Measurements from ENCODE around the gene FSD1. TPM values are rescaled to one million over a fixed set of nuclear protein-coding genes. Genes with fewer than 3 reads are reported as not detected.
"Not testable (repeated sequence)": the region's sequence is repeated elsewhere in the genome, so short reads cannot be mapped to it uniquely, and the experiment has no call there.

FSD1 gene
- 11.7 and 14.7 TPM in 2 replicates for total RNA-seq (2014; rRNA removed; shearing (Covaris generic))

DNA sequence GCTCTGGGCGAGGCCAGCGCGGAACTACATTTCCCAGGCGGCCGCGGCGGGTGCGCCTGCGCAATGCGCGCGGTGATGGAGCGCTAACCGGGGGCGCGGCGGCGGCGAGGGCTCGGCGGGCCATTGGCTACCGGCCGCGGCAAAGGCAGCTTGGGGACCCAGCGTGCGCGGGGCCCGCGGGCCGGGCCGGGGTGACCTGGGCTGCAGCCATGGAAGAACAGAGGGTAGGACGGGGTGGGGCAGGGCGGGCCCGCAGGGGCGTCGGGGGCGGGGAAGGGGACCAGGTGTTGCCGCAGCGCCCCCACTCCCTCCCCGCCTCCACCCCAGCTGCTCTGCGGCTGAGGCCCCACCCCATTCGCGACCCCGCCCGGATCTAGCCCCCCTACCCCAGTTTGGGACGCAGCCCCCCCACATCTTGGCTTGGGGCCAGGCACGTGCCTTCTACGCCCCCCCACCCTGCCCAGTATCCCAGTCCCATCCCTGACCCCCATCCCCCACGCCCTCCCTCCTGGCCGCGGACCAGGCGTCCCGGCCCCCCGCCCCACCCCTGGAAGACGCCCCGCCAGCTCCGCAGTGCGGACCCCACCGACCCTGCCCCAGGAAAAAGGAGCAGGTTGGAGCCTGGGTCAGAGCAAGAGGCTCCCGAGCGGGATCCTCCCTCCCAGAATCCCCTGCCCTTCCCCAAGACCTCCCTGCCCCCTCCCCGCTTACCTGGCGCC lies at the start of gene FSD1:
FSD1 (plus strand) TSS at position 61 of the 719 bp plus-strand sequence; CDS start at position 210, 149 bp downstream.
- DNase-seq (ENCODE audit: low read depth) = peak; percentile 66

DNA sequence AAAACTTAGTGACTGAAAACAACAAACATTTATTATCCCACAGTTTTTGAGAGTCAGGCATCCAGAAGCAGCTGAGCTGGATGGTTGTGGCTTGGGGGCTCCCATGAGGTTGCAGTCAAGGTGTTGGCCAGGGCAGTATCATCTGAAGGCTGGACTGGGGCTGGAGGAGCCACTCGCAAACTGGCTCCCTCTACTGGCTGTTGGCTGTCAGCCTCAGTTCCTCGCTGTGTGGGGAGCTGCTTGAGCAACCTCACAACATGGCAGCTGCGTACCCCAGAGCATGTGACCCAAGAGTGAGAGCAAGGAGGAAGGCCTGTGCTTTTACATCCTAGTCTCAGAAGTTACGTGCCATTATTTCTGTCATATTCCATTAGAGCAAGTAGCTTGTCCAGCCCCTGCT lies 47.8 kb upstream of the FSD1 start:
- DNase-seq (ENCODE audit: low read depth) = no peak

DNA sequence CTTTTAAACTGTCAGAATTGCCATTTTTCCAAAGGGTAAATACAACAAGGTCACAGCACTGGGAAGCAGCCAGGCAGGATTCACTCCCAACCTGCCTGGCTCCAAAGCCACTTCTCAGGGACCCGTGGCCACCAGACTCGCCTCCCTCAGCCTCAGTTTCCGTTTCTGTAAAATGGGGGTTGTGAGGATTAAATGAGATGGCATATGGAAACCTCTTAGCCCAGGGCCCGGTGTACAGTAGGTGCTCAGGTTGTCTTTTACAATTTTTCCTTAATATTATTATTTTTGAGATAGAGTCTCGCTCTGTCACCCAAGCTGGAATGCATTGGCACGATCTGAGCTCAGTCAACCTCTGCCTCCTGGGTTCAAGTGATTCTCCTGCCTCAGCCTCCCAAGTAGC lies 47.4 kb upstream of the FSD1 start:
- no peak for DNase-seq (ENCODE audit: low read depth)

DNA sequence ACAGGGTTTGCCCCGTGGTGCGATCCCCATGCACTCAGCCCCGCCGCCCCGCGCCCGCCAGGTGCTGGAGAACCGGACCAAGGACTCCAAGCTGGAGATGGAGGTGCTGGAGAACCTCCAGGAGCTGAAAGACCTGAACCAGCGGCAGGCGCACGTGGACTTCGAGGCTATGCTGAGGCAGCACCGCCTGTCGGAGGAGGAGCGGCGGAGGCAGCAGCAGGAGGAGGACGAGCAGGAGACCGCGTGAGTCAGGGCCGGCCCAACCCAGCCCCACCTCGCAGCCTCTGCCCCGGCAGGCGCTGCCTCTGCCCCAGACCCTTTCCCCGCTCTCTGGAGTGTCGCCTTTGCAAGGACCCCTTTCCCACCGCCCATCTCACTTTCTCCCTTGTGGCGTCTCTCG lies 46.2 kb upstream of the FSD1 start:
- no peak for DNase-seq (ENCODE audit: low read depth)

DNA sequence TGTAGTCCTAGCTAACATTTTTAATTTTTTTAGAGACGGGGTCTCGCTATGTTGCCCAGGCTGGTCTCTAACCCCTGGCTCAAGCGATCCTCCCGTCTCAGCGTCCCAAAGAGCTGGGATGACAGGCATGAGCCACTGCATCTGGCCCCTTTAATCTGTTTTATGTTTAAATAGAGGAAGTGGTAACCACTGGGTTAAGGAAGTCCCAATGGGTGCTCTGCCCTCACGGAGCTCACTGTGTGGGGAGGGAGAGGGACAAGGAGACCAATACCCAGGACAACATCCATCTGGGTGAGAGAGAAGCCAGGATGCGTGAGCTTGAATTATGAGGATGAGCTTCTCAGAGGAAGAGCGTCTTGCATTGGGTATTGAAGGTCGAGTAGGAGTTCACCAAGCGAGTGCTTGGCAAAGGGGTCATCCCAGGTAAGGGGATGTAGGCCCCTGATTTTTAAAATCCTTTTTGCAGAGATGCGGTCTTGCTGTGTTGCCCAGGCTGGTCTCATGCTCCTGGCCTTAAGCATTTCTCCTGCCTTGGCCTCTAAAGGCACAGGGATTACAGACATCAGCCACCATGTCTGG lies 43.7 kb upstream of the FSD1 start:
- no peak for DNase-seq (ENCODE audit: low read depth)

DNA sequence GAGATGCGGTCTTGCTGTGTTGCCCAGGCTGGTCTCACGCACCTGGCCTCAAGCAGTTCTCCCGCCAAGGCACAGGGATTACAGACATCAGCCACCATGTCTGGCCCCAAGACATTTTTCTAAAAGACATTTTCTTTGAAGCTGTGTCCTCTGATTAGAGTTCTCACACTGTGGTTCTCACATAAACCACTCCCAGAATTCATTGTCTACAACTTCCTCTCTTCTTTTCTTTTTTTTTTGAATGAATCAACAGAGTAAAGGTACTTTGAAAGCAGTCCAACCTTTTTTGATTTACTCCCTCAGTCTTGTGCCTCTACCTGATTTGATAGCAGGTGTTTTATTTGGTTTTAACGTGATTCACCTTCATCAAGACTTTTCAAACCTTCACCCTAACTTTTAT lies 39.6 kb upstream of the FSD1 start:
- DNase-seq (ENCODE audit: low read depth) = no peak

DNA sequence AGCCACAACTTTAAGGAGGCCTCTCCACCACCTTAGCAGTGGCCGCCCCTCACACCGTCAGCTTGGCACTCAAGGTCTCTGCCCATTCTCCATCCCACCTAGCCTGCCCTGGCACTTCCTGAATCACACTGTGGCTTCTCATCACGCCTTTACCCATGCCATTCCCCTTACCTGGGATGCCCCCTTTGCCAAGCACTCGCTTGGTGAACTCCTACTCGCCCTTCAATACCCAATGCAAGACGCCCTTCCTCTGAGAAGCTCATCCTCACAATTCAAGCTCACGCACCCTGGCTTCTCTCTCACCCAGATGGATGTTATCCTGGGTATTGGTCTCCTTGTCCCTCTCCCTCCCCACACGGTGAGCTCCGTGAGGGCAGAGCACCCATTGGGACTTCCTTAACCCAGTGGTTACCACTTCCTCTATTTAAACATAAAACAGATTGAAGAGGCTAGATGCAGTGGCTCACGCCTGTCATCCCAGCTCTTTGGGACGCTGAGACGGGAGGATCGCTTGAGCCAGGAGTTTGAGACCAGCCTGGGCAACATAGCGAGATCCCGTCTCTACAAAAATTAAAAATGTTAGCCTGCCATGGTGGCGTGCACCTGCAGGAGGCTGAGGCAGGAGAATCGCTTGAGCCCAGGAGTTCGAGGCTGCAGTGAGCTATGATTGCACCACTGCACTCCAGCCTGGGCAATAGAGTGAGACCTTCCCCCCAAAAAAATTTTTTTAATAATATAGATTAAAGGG lies 38.0 kb upstream of the FSD1 start:
- DNase-seq (ENCODE audit: low read depth) = no peak

DNA sequence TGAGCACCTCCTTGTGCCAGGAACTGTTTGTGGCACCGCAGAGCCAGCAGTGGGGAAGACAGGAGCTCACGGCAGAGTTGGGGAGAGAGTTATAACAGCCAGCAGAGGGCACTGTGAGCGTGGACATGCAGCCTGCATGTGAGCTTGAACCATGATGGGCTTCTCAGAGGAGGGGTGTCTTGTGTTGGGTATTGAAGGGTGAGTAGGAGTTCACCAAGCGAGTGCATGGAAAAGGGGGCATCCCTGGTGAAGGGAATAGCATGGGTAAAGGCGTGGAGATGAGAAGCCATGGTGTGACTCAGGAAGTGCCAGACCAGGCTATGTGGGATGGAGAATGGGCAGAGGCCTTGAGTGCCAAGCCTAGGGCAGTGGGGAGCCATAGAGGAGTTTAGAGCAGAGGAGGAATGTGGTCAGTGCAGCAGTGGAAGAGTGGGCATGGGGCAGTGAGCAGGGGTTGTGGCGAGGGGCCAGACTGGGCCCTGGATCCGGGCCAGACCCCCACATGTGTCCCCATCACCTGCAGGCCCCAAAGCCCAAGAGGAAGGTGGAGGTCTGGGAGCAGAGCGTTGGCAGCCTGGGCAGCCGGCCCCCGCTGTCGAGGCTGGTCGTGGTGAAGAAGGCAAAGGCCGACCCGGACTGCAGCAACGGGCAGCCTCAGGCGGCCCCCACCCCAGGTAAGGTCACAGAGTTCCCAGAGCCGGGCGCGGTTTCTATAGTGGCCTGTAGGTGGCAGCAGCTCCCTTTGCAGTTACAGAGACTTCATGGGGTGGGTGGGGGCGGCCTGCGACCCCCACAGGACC lies 37.1 kb upstream of the FSD1 start:
- peak; percentile 48 for DNase-seq (ENCODE audit: low read depth)

DNA sequence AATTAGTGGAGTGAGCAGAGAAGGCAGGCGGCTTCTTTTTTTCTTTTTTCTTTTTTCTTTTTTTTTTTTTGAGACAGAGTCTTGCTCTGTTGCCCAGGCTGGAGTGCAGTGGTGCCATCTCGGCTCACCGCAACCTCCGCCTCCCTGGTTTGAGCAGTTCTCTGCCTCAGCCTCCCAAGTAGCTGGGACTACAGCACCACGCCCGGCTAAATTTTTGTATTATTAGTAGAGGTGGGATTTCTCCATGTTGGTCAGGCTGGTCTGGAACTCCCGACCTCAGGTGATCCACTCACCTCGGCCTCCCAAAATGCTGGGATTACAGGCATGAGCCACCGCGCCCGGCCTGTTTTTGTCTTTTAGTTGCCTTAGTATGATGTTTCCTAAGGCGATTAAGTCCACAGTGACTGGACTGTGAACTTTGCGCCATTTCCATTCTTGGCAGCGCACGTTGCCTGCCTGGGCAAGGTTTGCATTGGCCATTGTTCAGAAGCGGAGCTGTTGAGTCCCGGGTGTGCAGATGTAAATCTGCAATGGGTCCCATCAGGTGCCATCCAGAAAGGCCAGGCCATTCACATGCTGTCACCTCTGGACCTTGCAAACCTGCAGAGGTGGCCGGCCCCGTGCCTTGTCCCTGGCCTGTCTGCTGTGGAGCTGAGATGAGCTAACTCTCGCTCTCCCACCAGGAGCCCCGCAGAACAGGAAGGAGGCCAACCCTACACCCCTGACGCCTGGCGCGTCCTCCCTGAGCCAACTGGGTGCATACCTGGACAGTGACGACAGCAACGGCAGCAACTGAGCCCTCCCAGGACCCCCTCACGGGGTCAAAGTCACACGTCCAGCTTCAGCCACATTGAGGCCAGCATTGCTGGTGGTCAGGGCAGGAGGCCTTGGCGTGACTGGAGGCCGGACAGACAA lies 36.2 kb upstream of the FSD1 start:
- no peak for DNase-seq (ENCODE audit: low read depth)

DNA sequence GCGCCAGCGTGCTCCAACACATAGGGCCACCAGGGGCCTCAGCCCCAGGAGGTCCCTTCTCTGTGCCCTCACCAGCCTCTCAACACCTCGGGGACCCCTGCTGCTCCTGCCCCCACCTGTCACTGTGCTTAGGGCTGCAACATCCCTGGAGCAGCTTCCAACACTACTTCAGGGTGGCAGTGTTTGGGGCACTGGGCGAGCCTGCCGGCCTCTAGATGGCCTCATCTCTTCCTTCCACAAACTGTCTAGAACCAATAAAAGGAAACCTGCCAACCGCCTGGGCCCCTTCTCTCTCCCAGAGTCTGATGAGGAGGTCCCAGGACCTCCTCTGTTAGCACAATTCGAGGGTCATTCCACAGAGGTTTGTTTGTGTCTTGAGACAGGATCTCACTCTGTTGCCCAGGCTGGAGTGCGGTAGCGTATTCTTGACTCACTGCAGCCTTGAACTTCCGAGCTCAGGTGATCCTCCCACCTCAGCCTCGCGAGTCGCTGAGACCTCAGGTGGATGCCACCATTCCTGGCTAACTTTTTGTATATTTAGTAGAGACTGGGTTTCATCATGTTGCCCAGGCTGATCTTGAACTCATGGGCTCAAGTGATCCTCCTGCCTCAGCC lies 35.5 kb upstream of the FSD1 start:
- DNase-seq (ENCODE audit: low read depth) = no peak

DNA sequence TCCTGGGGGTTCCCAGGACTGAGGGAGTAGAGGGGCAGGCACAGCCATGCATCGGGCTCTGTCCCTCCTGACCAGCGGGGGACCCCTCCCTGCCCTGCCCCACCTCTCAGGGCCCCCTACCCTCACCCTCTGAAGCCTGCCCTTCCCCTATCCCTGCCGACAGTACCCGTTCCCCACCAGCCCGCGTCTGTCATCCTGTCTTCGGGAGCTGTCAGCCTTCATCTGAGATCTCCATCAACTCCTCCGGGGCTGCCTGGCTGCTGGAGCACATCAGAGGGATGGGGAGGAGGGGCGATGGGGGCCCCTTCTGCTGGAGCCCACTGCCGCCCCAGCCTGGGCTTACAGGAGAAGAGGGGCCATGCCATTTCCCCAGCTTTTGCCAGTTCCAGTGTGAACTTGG lies 31.5 kb upstream of the FSD1 start:
- no peak for DNase-seq (ENCODE audit: low read depth)

DNA sequence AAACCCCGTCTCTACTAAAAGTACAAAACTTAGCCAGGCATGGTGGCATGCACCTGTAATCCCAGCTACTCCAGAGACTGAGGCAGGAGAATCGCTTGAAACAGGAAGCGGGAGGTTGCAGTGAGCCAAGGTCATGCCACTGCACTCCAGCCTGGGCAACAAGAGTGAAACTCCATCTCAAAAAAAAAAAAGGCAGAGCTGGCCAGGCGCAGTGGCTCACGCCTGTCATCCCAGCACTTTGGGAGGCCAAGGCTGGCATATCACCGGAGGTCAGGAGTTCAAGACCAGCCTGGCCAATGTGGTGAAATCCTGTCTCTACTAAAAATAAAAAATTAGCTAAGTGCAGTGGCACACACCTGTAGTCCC lies 30.1 kb upstream of the FSD1 start:
- DNase-seq (ENCODE audit: low read depth) = not testable (repeated sequence)

DNA sequence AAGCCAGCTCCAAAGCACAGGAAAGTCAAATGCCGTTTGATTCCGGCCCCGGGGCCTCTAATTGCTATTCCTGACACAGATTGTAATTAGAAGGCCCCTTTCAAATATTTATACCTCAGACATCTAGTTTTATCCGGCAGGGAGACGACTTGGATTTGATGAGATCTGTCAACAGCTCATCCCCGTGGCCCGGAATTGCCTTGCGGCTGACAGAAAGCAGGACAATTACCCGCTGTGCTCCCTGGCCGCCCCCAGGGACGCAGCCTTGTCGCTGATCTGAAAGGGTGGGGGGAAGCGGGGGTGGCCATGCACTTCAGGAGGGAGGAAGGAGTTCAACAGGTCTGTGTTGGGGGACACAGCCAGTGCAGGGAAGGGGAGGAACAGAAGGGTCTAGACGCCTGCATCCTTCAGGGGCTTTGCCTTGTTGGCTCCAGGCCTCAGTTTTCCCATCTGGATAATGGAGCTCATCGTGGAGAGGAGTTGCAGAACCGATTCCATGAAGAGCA lies 27.2 kb upstream of the FSD1 start:
- DNase-seq (ENCODE audit: low read depth) = no peak

DNA sequence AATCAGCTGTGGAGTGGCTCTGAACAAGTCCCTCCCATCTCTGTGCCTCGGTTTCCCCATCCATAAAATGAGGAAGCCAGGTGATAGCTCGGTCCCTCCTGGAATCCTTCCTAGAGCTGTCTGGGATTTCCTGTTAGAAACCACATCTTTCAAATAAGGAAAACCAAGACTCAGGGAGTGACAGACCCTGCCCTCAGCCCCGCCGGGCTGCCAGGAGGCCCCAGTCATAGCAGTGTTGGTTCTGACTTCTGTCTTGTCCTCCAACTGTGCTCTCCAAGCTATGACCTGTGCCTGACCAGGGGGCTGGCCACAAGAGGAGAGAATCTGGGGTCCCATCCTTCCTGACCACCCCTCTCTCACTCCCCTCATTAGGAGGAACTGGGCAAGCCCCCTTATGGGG lies 26.4 kb upstream of the FSD1 start:
- no peak for DNase-seq (ENCODE audit: low read depth)

DNA sequence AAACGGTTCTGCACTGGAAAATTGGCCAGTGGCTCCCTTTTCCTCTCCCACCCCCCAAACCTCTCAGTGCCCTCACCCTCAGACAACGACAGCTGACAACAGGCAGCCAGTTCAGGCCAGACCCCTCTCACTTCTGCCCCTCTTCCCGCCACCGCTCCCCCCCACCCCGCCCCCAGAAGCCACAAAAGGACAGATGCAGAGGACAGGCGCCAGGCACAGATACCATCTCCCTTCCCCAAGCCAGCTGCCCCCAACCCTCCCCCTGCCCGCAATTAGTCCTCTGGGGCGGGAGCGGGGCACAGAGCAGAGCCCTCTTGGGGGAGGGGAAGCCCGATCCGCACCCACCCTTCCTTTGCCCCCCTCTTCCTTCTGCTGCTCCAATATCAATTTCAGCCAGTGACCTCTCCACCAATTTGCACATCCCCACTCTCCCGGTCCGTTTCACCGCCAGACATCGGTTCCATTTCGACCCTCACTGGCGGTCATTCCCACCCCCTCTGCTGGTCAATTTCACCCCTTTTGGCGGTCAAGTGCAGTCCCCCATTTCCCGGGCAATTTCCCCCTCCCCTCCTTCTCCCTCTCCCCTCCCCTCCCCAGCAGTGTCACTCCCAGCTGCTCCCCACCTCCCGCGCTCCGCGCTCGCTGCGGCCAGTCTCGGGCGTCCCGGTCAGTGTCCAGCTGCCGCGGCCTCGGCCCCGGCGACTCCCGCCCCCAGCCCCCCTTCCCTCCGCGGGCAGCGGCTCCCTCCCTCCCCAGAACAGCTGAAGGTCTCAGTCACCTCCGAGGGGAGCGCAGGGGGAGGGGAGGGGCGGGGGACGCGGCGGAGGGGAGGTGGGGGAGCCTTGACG lies 25.8 kb upstream of the FSD1 start, which contains the start of gene SHD:
SHD (plus strand) TSS at position 848 of the 848 bp plus-strand sequence. CDS start 798 bp downstream, outside the sequence.
- DNase-seq (ENCODE audit: low read depth) = no peak

DNA sequence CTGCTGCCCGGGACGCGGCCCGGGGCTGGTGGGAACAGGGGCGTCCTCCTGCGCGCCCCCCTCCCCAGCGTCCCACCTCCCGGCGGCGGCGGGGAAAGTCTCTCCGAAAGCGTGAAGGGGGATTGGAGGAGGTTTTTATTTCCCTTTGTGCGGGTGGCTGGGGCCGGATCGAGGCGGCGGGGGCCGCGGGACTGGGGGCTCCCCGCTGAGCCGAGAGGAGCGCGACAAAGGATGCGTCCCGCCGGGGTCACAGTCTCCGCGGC lies 25.2 kb upstream of the FSD1 start:
- no peak for DNase-seq (ENCODE audit: low read depth)

DNA sequence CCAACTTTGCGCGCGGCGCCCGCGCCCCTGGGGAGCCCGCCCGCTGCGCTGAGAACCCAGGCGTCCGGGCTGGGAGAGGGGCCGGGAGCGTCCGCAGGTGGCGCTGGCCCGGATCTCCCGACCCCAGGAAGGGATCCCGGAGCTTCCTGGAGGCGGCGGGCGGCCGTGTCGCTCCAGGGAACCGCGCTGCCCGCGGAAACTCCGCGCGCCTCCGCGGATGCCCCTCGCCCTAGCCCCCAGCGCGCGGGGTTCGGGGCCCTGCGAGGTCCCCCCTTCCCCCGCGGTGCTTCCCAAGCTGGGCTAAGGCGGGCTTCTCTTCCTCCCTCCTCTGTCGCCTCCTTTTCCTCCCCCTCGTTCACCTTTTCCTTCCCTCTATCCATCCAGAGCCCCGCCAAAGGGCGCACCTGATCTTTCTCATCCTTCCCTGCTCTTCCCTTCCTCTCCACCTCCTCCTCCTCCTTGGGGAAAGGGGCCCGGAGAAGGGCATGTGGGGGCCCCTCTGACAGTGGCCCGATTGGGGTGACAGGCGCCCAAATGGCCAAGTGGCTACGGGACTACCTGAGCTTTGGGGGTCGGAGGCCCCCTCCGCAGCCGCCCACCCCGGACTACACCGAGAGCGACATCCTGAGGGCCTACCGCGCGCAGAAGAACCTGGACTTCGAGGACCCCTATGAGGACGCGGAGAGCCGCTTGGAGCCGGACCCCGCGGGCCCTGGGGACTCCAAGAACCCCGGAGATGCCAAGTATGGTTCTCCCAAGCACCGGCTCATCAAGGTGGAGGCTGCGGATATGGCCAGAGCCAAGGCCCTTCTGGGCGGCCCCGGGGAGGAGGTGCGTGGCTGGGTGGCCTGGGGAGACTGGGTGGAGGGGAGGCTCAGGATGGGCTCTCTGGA lies 24.6 kb upstream of the FSD1 start:
- no peak for DNase-seq (ENCODE audit: low read depth)

DNA sequence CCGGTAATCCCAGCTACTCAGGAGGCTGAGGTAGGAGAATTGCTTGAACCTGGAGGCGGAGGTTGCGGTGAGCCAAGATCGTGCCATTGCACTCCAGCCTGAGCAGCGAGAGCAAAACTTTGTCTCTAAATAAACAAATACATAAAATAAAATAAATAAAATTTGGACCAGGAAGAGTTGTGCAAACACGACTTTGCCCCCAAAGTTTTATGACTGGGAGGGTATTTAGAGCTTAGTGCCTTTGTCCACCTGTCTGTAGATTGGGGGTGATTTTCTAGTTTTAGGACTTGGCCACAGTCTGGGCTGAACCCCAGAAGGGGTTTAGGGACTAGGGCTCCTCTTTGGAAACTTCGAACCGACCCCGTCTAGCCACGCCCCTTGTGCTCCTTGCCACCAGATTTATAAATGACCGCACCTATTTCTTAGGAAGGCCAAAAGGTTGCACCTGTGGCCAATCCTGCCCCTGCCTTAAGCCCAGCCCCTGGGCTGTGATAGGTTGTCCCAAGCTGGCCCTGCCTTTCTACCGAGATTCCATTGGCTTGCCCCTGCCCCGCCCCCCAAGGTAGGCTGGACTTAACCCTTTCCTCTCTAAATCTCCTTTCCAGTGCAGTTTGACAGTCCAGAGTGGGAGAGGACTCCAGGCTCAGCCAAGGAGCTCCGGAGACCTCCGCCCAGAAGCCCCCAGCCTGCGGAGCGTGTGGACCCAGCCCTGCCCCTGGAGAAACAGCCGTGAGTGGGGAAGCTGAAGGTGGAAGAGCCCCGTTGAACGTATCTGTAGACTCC lies 20.0 kb upstream of the FSD1 start:
- DNase-seq (ENCODE audit: low read depth) = peak; percentile 18

Data from M059J (cell line).